Neural progenitor cell (in vitro differentiated cells): ENCODE data around the gene FAM120A. TPM values are rescaled to one million over a fixed set of nuclear protein-coding genes. Genes with fewer than 3 reads are reported as not detected.
A peak's percentile ranks its signal among the peaks of the same experiment; 100 is the strongest.

ENCODE experiments used
- DNase-seq: peaks from one replicate; pipeline ENCODE4 v3.0.0-alpha.2; 2016; ENCODE audit warnings: low spot score
- H2AFZ ChIP-seq: fragments of 200-600 bp; sonication (generic); replicated peaks from 2 replicates; pipeline ENCODE4 v1.6.1; 2016; ENCODE audit warnings: antibody characterized with exemption
- H3F3A ChIP-seq: fragments of 200-600 bp; sonication (generic); 2 replicates; pipeline ENCODE4 v1.6.1; 2016; ENCODE audit warnings: antibody characterized with exemption, low read depth
- H3K27ac ChIP-seq: fragments of 200-600 bp; sonication (generic); 2 replicates; pipeline ENCODE4 v1.5.1; 2016; ENCODE audit warnings: mild to moderate bottlenecking
- H3K27me3 ChIP-seq: fragments of 200-600 bp; sonication (generic); 2 replicates; pipeline ENCODE4 v1.6.1; 2016; ENCODE audit warnings: mild to moderate bottlenecking, moderate library complexity
- H3K36me3 ChIP-seq: fragments of 200-600 bp; sonication (generic); 2 replicates; pipeline ENCODE4 v1.5.1; 2016
- H3K4me1 ChIP-seq: fragments of 200-600 bp; sonication (generic); 2 replicates; pipeline ENCODE4 v1.6.1; 2016; ENCODE audit warnings: mixed run types
- H3K4me2 ChIP-seq: fragments of 200-600 bp; sonication (generic); 2 replicates; pipeline ENCODE4 v1.6.1; 2016
- H3K4me3 ChIP-seq: fragments of 200-600 bp; sonication (generic); 2 replicates; pipeline ENCODE4 v1.5.1; 2016
- H3K79me2 ChIP-seq: fragments of 200-600 bp; sonication (generic); 2 replicates; pipeline ENCODE4 v1.6.1; 2016; ENCODE audit warnings: low read depth
- H3K9ac ChIP-seq: fragments of 200-600 bp; sonication (generic); 2 replicates; pipeline ENCODE4 v1.6.1; 2016
- H3K9me3 ChIP-seq: fragments of 200-600 bp; sonication (generic); 2 replicates; pipeline ENCODE4 v1.5.1; 2016; ENCODE audit warnings: low read depth
- H4K20me1 ChIP-seq: fragments of 200-600 bp; sonication (generic); 2 replicates; pipeline ENCODE4 v1.6.1; 2016; ENCODE audit warnings: low read depth
- H3K27ac Mint-ChIP-seq: 3 replicates; pipeline ENCODE4 v1.8.0; 2021; ENCODE audit warnings: mixed read lengths
- H3K27me3 Mint-ChIP-seq: 2 replicates; pipeline ENCODE4 v1.8.0; 2022; ENCODE audit warnings: low read depth, mild to moderate bottlenecking, inconsistent platforms, moderate library complexity, mixed read lengths; ENCODE audit not compliant: insufficient read depth
- H3K36me3 Mint-ChIP-seq: 3 replicates; pipeline ENCODE4 v1.8.0; 2021; ENCODE audit warnings: mixed read lengths
- H3K4me1 Mint-ChIP-seq: 3 replicates; pipeline ENCODE4 v1.8.0; 2021; ENCODE audit warnings: mixed read lengths
- H3K4me3 Mint-ChIP-seq: 3 replicates; pipeline ENCODE4 v1.8.0; 2021; ENCODE audit warnings: mild to moderate bottlenecking, moderate library complexity, mixed read lengths
- H3K9me3 Mint-ChIP-seq: 3 replicates; pipeline ENCODE4 v1.8.0; 2020; ENCODE audit warnings: mixed read lengths
- CTCF ChIP-seq: fragments of 200-600 bp; sonication (generic); IDR thresholded peaks from 2 replicates; pipeline ENCODE4 v1.5.1; 2017; ENCODE audit warnings: antibody characterized with exemption, mild to moderate bottlenecking
- EZH2 ChIP-seq: fragments of 200-600 bp; sonication (generic); IDR thresholded peaks from 2 replicates; pipeline ENCODE4 v1.6.1; 2017; ENCODE audit warnings: antibody characterized with exemption, mild to moderate bottlenecking, moderate library complexity
- EZH2phosphoT487 ChIP-seq: fragments of 200-600 bp; sonication (generic); IDR thresholded peaks from 2 replicates; pipeline ENCODE4 v1.6.1; 2017; ENCODE audit warnings: antibody characterized with exemption
- total RNA-seq: library from RNA; depleted of rRNA; stranded (reverse); fragments of >200 nt; gene quantifications from 2 replicates; pipeline ENCODE4 v1.2.3, GENCODE V29; 2015; ENCODE audit warnings: low replicate concordance

Gene FAM120A
- total RNA-seq, 1 donor from 2014 or later, result 17.2 TPM

GRCh38 chr9:93601063-93601462 is 149.6 kb downstream of the FAM120A start:
- Histone ChIP-seq H3K79me2 (peaks cover 36% of the 10 kb centered on the region), H3K4me3 (no peak overlapping the region), H3K9me3 (peaks cover 2% of the 10 kb centered on the region), H3F3A (no peaks in the 10 kb centered on the region), H3K27ac (no peak overlapping the region), H3K27me3 (no peaks in the 10 kb centered on the region), H3K4me1 (peaks cover 7% of the 10 kb centered on the region), H3K36me3 (no peaks in the 10 kb centered on the region), H4K20me1 (peaks cover 39% of the 10 kb centered on the region), H3K9ac (no peak overlapping the region), H2AFZ (no peak overlapping the region), H3K4me2 (no peak overlapping the region)
- no peak for TF ChIP-seq CTCF
- TF ChIP-seq EZH2, result no peak
- TF ChIP-seq EZH2phosphoT487, result no peak
- peak overlapping the region; percentile 25 for H3K27ac Mint-ChIP-seq
- no peak for DNase-seq
- H3K9me3 Mint-ChIP-seq, result peaks cover 13% of the 10 kb centered on the region
- peaks cover 20% of the 10 kb centered on the region for H3K36me3 Mint-ChIP-seq
- H3K4me3 Mint-ChIP-seq, result no peak overlapping the region
- peaks cover 35% of the 10 kb centered on the region for H3K4me1 Mint-ChIP-seq
- H3K27me3 Mint-ChIP-seq, result peaks cover 2% of the 10 kb centered on the region

- H3K79me2 ChIP-seq, result peaks cover 40% of the 10 kb centered on the region
- H3K4me1 ChIP-seq, result peaks cover 7% of the 10 kb centered on the region
- no peak overlapping the region for H3K4me3 Mint-ChIP-seq
- no peaks in the 10 kb centered on the region for H3F3A ChIP-seq
- H3K4me3 ChIP-seq, result no peak overlapping the region
- H3K4me2 ChIP-seq, result no peak overlapping the region
- H4K20me1 ChIP-seq, result peaks cover 39% of the 10 kb centered on the region
- TF ChIP-seq EZH2 (no peak), EZH2phosphoT487 (no peak), CTCF (no peak)
- no peak overlapping the region for H3K9ac ChIP-seq
- H3K36me3 Mint-ChIP-seq, result peaks cover 26% of the 10 kb centered on the region
- peaks cover 35% of the 10 kb centered on the region for H3K4me1 Mint-ChIP-seq
- H3K36me3 ChIP-seq, result no peaks in the 10 kb centered on the region
- H3K27ac ChIP-seq, result no peak overlapping the region
- DNase-seq, result no peak
- H3K9me3 ChIP-seq, result peaks cover 2% of the 10 kb centered on the region
- H2AFZ ChIP-seq, result no peak overlapping the region
- H3K27me3 ChIP-seq, result no peaks in the 10 kb centered on the region
- H3K27ac Mint-ChIP-seq, result peak overlapping the region; percentile 25
- peaks cover 2% of the 10 kb centered on the region for H3K27me3 Mint-ChIP-seq
- peaks cover 19% of the 10 kb centered on the region for H3K9me3 Mint-ChIP-seq
Measured at GRCh38 chr9:93601666-93602065, 150.2 kb downstream of the FAM120A start.

- peaks cover 2% of the 10 kb centered on the region for H3K27me3 Mint-ChIP-seq
- Histone ChIP-seq H4K20me1 (peaks cover 35% of the 10 kb centered on the region), H3K4me1 (peaks cover 7% of the 10 kb centered on the region), H3K4me2 (no peak overlapping the region), H3K9ac (no peak overlapping the region), H3K36me3 (no peaks in the 10 kb centered on the region), H3K4me3 (no peak overlapping the region), H3F3A (no peaks in the 10 kb centered on the region), H3K9me3 (peaks cover 2% of the 10 kb centered on the region), H2AFZ (no peak overlapping the region), H3K79me2 (peaks cover 47% of the 10 kb centered on the region), H3K27me3 (no peaks in the 10 kb centered on the region), H3K27ac (no peak overlapping the region)
- no peak for TF ChIP-seq EZH2
- TF ChIP-seq EZH2phosphoT487, result no peak
- TF ChIP-seq CTCF, result no peak
- peaks cover 31% of the 10 kb centered on the region for H3K36me3 Mint-ChIP-seq
- DNase-seq, result no peak
- H3K4me3 Mint-ChIP-seq, result no peak overlapping the region
- H3K4me1 Mint-ChIP-seq, result peaks cover 28% of the 10 kb centered on the region
- peaks cover 27% of the 10 kb centered on the region for H3K9me3 Mint-ChIP-seq
- H3K27ac Mint-ChIP-seq, result no peak overlapping the region
Measured at GRCh38 chr9:93603011-93603410, 151.5 kb downstream of the FAM120A start.
